Panc1 (cell line): ENCODE results near the gene ZDHHC19. TPM values are rescaled to one million over a fixed set of nuclear protein-coding genes. Genes with fewer than 3 reads are reported as not detected.

Experiments used
- ATAC-seq: fragments of 200-7000 bp; cut with Tn5 transposase; 2 replicates; pipeline ENCODE4 v1.9.1; 2020; ENCODE audit warnings: mild to moderate bottlenecking, moderate library complexity
- BruUV-seq: library from RNA; stranded (reverse); fragments of 400-500 nt; replicated peaks from 2 replicates; lab custom pipeline; 2021; lab: Mats Ljungman, UMichigan
- CTCF ChIA-PET: fragments of 300-600 bp; sonication (Branson Sonifier 250); formaldehyde crosslinking; loops from one replicate; lab custom pipeline; 2022; ENCODE audit warnings: antibody characterized with exemption; lab: Charles Lee
- POLR2A ChIA-PET: fragments of 300-600 bp; sonication (Branson Sonifier 250); formaldehyde crosslinking; loops from one replicate; lab custom pipeline; 2022; ENCODE audit warnings: antibody characterized with exemption; lab: Charles Lee
- DNase-seq: peaks from one replicate; pipeline ENCODE4 v3.0.0-alpha.2; 2010; ENCODE audit warnings: low read depth, low spot score
- H3K27ac ChIP-seq: 2 replicates; pipeline ENCODE4 v1.5.1; 2011; ENCODE audit warnings: mild to moderate bottlenecking, low read length, inconsistent platforms
- H3K27me3 ChIP-seq: fragments of 200-500 bp; sonication (Bioruptor generic); 2 replicates; pipeline ENCODE4 v1.6.0; 2014; ENCODE audit warnings: low read length, inconsistent platforms; ENCODE audit not compliant: control insufficient read depth, insufficient read depth
- H3K36me3 ChIP-seq: fragments of 200-500 bp; sonication (Bioruptor generic); 2 replicates; pipeline ENCODE4 v1.5.1; 2014; ENCODE audit warnings: inconsistent platforms, mild to moderate bottlenecking, low read length, moderate library complexity; ENCODE audit not compliant: control insufficient read depth, insufficient read depth
- H3K4me1 ChIP-seq: 2 replicates; pipeline ENCODE4 v1.5.1; 2011; ENCODE audit warnings: inconsistent platforms, mild to moderate bottlenecking, low read length, moderate library complexity; ENCODE audit not compliant: control insufficient read depth, insufficient read depth
- H3K4me3 ChIP-seq, 2 experiments: 2 replicates each; pipeline ENCODE4 v1.5.1; 2011 to 2012; ENCODE audit warnings: low read depth in 2 of 2, low read length in 2 of 2, mild to moderate bottlenecking in 2 of 2, inconsistent platforms in 1 of 2, moderate library complexity in 1 of 2
- H3K9me3 ChIP-seq: fragments of 200-500 bp; sonication (Bioruptor generic); 2 replicates; pipeline ENCODE4 v1.5.1; 2014; ENCODE audit warnings: low read depth, mild to moderate bottlenecking, inconsistent platforms, low read length, moderate library complexity; ENCODE audit not compliant: control insufficient read depth, insufficient read depth
- POLR2AphosphoS5 ChIP-seq: IDR thresholded peaks from 2 replicates; pipeline ENCODE4 v1.6.1; 2012; ENCODE audit warnings: mild to moderate bottlenecking, low read depth, low read length, moderate library complexity
- REST ChIP-seq, 2 experiments: IDR thresholded peaks; 2 replicates each; pipeline ENCODE4 v1.6.1; 2011 to 2012; ENCODE audit warnings: low read depth in 2 of 2, control low read depth in 1 of 2, low read length in 1 of 2, mild to moderate bottlenecking in 1 of 2, moderate library complexity in 1 of 2; ENCODE audit not compliant: insufficient read depth in 1 of 2
- SIN3A ChIP-seq: IDR thresholded peaks from 2 replicates; pipeline ENCODE4 v1.6.1; 2012; ENCODE audit warnings: low read depth, mild to moderate bottlenecking, low read length, moderate library complexity, borderline replicate concordance; ENCODE audit not compliant: insufficient read depth
- TCF7L2 ChIP-seq: IDR thresholded peaks from 2 replicates; pipeline ENCODE4 v1.6.1; 2011; ENCODE audit warnings: mild to moderate bottlenecking, low read depth, low read length, inconsistent platforms
- in situ Hi-C: cut with HindIII; loops from 2 replicates; pipeline ENCODE4 v1.10.0; 2016; ENCODE audit warnings: low sequenced_read_pairs, low pct_unique_long_range_greater_than_20kb
- intact Hi-C: fragments of 100-400 bp; cut with micrococcal nuclease; formaldehyde crosslinking; loops from one replicate; pipeline ENCODE4 v1.10.0; 2022; ENCODE audit not compliant: unreplicated experiment
- total RNA-seq: library from RNA; stranded (reverse); gene quantifications from one replicate; pipeline ENCODE4 v1.2.1, GENCODE V29; 2021; ENCODE audit not compliant: unreplicated experiment
- TF ChIP-seq, protein P1 (sequence below): fragments of 450-650 bp; IDR thresholded peaks from 2 replicates; pipeline ENCODE4 v1.5.1; 2017; ENCODE audit warnings: mild to moderate bottlenecking

ZDHHC19 gene
- total RNA-seq, 1 experiment from 2014 or later: 0.33 TPM

DNA sequence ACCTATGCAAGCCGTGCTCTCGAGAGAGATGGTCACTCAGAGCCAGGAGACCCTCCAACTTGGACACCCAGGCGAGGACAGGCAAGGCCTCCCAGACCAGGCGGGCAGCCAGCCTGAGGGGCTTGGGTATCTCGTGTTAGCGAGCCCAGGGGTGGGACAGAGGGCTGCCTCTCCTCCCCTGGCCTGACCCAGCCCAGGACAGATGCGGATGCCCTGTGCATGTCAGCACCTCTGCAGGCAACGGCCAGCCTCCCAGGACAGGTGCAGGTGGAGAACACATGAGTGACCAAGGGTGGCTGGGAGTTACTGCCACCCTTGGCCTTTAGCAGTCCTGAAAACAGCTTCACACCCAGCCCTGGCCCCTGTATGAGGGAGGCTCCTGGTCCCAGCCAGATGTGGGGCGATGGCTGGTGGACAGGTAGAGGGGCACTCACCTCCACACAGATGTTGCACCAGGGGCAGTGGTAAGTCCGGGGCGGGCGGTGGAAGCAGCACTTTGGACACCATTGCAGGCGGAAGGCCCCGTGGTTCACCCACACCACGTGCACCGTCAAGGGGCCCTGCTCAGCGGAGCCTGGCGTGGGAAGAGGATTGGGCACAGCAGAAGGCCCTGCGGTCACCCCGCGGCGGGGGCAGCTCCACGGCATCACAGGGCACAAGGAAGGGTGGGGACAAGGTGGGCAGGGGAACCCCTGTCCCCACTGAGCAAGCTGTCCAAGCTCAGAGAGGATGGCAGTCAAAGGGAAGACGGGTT is 2.1 kb downstream of the ZDHHC19 start:
- intact Hi-C loops: no loop called here
- DNase-seq (no peak), ATAC-seq (no peak; the same call in 1 of the 2 replicates)
- no peaks in the 10 kb centered on the region for H3K27me3 ChIP-seq
- ChIA-PET POLR2A (no interaction called here), CTCF (no interaction called here)
- TF ChIP-seq, protein P1, sequence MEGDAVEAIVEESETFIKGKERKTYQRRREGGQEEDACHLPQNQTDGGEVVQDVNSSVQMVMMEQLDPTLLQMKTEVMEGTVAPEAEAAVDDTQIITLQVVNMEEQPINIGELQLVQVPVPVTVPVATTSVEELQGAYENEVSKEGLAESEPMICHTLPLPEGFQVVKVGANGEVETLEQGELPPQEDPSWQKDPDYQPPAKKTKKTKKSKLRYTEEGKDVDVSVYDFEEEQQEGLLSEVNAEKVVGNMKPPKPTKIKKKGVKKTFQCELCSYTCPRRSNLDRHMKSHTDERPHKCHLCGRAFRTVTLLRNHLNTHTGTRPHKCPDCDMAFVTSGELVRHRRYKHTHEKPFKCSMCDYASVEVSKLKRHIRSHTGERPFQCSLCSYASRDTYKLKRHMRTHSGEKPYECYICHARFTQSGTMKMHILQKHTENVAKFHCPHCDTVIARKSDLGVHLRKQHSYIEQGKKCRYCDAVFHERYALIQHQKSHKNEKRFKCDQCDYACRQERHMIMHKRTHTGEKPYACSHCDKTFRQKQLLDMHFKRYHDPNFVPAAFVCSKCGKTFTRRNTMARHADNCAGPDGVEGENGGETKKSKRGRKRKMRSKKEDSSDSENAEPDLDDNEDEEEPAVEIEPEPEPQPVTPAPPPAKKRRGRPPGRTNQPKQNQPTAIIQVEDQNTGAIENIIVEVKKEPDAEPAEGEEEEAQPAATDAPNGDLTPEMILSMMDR: no peak
- TF ChIP-seq TCF7L2 (no peak), SIN3A (no peak), REST (IDR thresholded peaks at IDR 0.05; ENCODE audit: insufficient read depth in 1 of 2, low read depth in 2 of 2, low read length in 1 of 2) (no peak), POLR2AphosphoS5 (no peak)
- H3K4me1 ChIP-seq: no peaks in the 10 kb centered on the region; the same call in 1 of the 2 replicates
- in situ Hi-C loops: no loop called here
- BruUV-seq: no TSS peak
- no peaks in the 10 kb centered on the region for H3K9me3 ChIP-seq
- H3K36me3 ChIP-seq: no peaks in the 10 kb centered on the region
- no peak overlapping the region for H3K27ac ChIP-seq
- no peak overlapping the region for H3K4me3 ChIP-seq

GRCh38 chr3:196207833-196208607 is 3.2 kb downstream of the ZDHHC19 start:
- intact Hi-C loops (no loop called here), in situ Hi-C loops (no loop called here)
- H3K4me1 ChIP-seq: no peaks in the 10 kb centered on the region; the same call in 1 of the 2 replicates
- H3K27ac ChIP-seq: no peak overlapping the region
- H3K9me3 ChIP-seq: no peaks in the 10 kb centered on the region
- ATAC-seq: peak; percentile 63
- no TSS peak for BruUV-seq
- CTCF ChIA-PET: no interaction called here
- H3K36me3 ChIP-seq: no peaks in the 10 kb centered on the region
- H3K27me3 ChIP-seq: no peaks in the 10 kb centered on the region
- peak overlapping the region; percentile 35 to 53 for H3K4me3 ChIP-seq
- TF ChIP-seq, protein P1: no peak
- TF ChIP-seq TCF7L2 (no peak), REST (IDR thresholded peaks at IDR 0.05; ENCODE audit: insufficient read depth in 1 of 2, low read depth in 2 of 2, low read length in 1 of 2) (no peak), SIN3A (no peak), POLR2AphosphoS5 (no peak)
- POLR2A ChIA-PET: no interaction called here
- no peak for DNase-seq
